Thyroid gland (tissue), 4 donors: ENCODE results near the gene ATP2A3.
"Not testable (repeated sequence)": the region's sequence is repeated elsewhere in the genome, so short reads cannot be mapped to it uniquely, and the experiment has no call there.

ENCODE experiments used
- CTCF ChIP-seq, 6 experiments: fragments of 200-600 bp in 3 of 6; fragments of 450-650 bp in 3 of 6; sonication (generic) in 3 of 6; IDR thresholded peaks; one replicate each; pipeline ENCODE4 v1.5.1; 2016 to 2019; ENCODE audit warnings: antibody characterized with exemption in 6 of 6, mild to moderate bottlenecking in 2 of 6, inconsistent platforms in 1 of 6, moderate library complexity in 1 of 6
- POLR2A ChIP-seq, 2 donors: fragments of 450-650 bp; IDR thresholded peaks; one replicate each; pipeline ENCODE4 v1.6.1; 2017; ENCODE audit warnings: antibody characterized with exemption in 2 of 2, mild to moderate bottlenecking in 2 of 2, moderate library complexity in 1 of 2

GRCh38 chr17:3948551-3948950 is 15.7 kb downstream of the ATP2A3 start:
- not testable (repeated sequence) for TF ChIP-seq CTCF, POLR2A (IDR thresholded peaks at IDR 0.05)
